Cardiac muscle cell (in vitro differentiated cells and primary cell): Measurements from ENCODE around the gene CCDC40. TPM values are rescaled to one million over a fixed set of nuclear protein-coding genes. Genes with fewer than 3 reads are reported as not detected.

Experiments used
- DNase-seq, 2 donors: peaks; one replicate each; pipeline versions ENCODE4 v3.0.0 to v3.0.0-alpha.2; 2010 to 2017; ENCODE audit warnings: low read depth in 1 of 2, low spot score in 1 of 2
- H3K27ac ChIP-seq: fragments of 200-600 bp; sonication (generic); 2 replicates; pipeline ENCODE4 v1.5.1; 2016
- H3K27me3 ChIP-seq: fragments of 200-600 bp; sonication (generic); 2 replicates; pipeline ENCODE4 v1.6.0; 2016; ENCODE audit warnings: control low read depth
- H3K36me3 ChIP-seq: fragments of 200-600 bp; sonication (generic); 2 replicates; pipeline ENCODE4 v1.5.1; 2016; ENCODE audit warnings: control low read depth
- H3K4me1 ChIP-seq: fragments of 200-600 bp; sonication (generic); 2 replicates; pipeline ENCODE4 v1.8.1; 2017; ENCODE audit warnings: low read depth, mild to moderate bottlenecking, mixed run types
- H3K4me3 ChIP-seq: fragments of 200-600 bp; sonication (generic); 2 replicates; pipeline ENCODE4 v1.5.1; 2016; ENCODE audit warnings: mild to moderate bottlenecking
- H3K9me3 ChIP-seq: fragments of 200-600 bp; sonication (generic); 2 replicates; pipeline ENCODE4 v1.5.1; 2017; ENCODE audit warnings: low read depth, mild to moderate bottlenecking, control low read depth
- CTCF ChIP-seq: IDR thresholded peaks from 2 replicates; pipeline ENCODE4 v1.5.1; 2012; ENCODE audit warnings: low read depth, mild to moderate bottlenecking, low read length
- polyA plus RNA-seq: library from polyadenylated mRNA; unstranded; fragments of >200 nt; fragmentation: Nextera tagmentation; extraction: Ambion mirVana; gene quantifications from 2 replicates; pipeline ENCODE4 v1.2.1, GENCODE V29; 2016
- total RNA-seq: library from RNA; depleted of rRNA; stranded (reverse); fragments of >200 nt; gene quantifications from 2 replicates; pipeline ENCODE4 v1.2.3, GENCODE V29; 2016

CCDC40 gene
- total and polyA plus RNA-seq, 2 experiments from 2014 or later, result 11.3 to 12.2 TPM

- no peaks in the 10 kb centered on the region for H3K27me3 ChIP-seq
- H3K36me3 ChIP-seq, result peaks cover 95% of the 10 kb centered on the region
- H3K27ac ChIP-seq, result no peak overlapping the region
- no peak overlapping the region for H3K4me3 ChIP-seq
- TF ChIP-seq CTCF, result no peak
- H3K9me3 ChIP-seq, result no peaks in the 10 kb centered on the region
- H3K4me1 ChIP-seq, result no peaks in the 10 kb centered on the region
- no peak for DNase-seq
These were observed 102.5 kb downstream of the CCDC40 start for GRCh38 chr17:80138856-80139426.

GRCh38 chr17:80141463-80142165, 105.2 kb downstream of the CCDC40 start:
- no peaks in the 10 kb centered on the region for H3K27me3 ChIP-seq
- no peak overlapping the region for H3K4me3 ChIP-seq
- no peak overlapping the region for H3K27ac ChIP-seq
- H3K36me3 ChIP-seq, result peaks cover 73% of the 10 kb centered on the region
- no peaks in the 10 kb centered on the region for H3K9me3 ChIP-seq
- peaks cover 11% of the 10 kb centered on the region for H3K4me1 ChIP-seq
- TF ChIP-seq CTCF, result no peak
- no peak for DNase-seq

GRCh38 chr17:80142929-80143328, 106.5 kb downstream of the CCDC40 start:
- Histone ChIP-seq H3K27me3 (no peaks in the 10 kb centered on the region), H3K27ac (no peak overlapping the region), H3K9me3 (no peaks in the 10 kb centered on the region), H3K36me3 (peaks cover 61% of the 10 kb centered on the region), H3K4me3 (no peak overlapping the region), H3K4me1 (peaks cover 11% of the 10 kb centered on the region)
- TF ChIP-seq CTCF, result no peak
- no peak for DNase-seq

- H3K9me3 ChIP-seq, result no peaks in the 10 kb centered on the region
- no peak for DNase-seq
- no peak for TF ChIP-seq CTCF
- no peaks in the 10 kb centered on the region for H3K27me3 ChIP-seq
- peak overlapping the region; percentile 93 for H3K4me3 ChIP-seq
- peaks cover 11% of the 10 kb centered on the region for H3K4me1 ChIP-seq
- H3K36me3 ChIP-seq, result peaks cover 39% of the 10 kb centered on the region
- H3K27ac ChIP-seq, result peak overlapping the region; percentile 81
These were observed 108.9 kb downstream of the CCDC40 start for GRCh38 chr17:80145076-80146075.
